HG02884 (cell line): ENCODE data around the gene MALRD1.
"Not testable (repeated sequence)": the region's sequence is repeated elsewhere in the genome, so short reads cannot be mapped to it uniquely, and the experiment has no call there.

ENCODE experiments used
- ATAC-seq: cut with Tn5 transposase; IDR thresholded peaks from one replicate; pipeline ENCODE4 v1.9.1; 2021; ENCODE audit warnings: mild to moderate bottlenecking, moderate library complexity; ENCODE audit not compliant: unreplicated experiment

The MALRD1 gene

DNA sequence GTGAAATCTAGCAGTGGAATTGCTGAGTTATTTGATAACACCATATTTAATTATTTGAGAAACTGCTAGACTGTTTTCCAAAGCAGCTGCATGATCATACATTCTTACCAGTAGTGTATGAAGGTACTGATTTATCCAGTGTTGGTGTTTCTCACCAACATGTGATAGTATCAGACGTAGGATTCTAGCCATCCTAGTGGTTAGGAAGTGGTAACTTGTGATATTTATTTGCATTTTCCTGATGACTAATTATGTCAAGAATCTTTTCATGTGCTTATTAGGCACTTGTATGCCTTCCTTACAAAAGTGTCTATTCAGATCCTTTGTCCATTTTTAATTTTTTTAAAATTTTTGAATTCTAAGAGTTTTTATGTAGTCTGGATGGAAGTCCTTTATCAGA, 713.4 kb downstream of the MALRD1 start:
- ATAC-seq, result no peak

- no peak for ATAC-seq
Observed at GRCh38 chr10:19764111-19764510, 715.5 kb downstream of the MALRD1 start.

GRCh38 chr10:19767876-19768275, 719.3 kb downstream of the MALRD1 start:
- no peak for ATAC-seq

GRCh38 chr10:19769826-19770225, 721.2 kb downstream of the MALRD1 start:
- ATAC-seq, result not testable (repeated sequence)

DNA sequence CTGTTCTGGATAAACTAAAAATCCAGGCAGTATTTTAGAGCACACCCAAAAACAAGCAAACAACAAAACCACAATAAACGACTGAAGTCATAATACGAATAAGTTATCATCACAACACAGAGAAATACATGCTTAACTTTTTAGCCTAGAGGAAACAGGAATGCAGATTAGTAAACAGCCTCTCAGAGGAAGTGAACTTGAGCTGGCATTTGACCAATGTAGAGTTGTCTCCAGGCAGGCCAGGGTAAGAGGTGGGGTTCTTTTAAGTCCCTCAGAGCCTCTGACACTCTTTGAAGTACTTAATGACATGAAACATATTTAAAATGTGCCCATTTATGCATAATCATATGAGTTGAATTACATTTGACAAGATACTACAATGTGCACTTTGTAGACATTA, 724.4 kb downstream of the MALRD1 start:
- ATAC-seq, result no peak

DNA sequence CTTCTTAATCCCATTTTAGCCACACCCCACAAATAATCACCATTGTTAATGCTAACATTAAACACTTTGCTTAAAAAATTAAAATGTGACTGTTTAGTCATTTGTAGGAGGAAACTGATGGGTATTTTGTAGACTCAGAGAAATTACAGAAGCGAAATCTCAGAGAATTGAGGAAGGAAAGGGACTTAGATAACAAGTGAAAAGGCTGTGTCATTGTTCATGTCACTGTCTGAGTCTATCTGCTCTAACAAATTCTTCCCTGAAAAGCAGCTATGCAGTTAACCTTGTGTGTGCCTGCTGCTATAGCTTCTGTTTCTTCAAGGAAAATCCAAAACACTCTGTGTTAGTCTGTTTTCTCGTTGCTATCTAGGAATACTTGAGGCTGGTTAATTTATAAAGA, 726.7 kb downstream of the MALRD1 start:
- no peak for ATAC-seq

- no peak for ATAC-seq
Observed at GRCh38 chr10:19777806-19778205, 729.2 kb downstream of the MALRD1 start.

DNA sequence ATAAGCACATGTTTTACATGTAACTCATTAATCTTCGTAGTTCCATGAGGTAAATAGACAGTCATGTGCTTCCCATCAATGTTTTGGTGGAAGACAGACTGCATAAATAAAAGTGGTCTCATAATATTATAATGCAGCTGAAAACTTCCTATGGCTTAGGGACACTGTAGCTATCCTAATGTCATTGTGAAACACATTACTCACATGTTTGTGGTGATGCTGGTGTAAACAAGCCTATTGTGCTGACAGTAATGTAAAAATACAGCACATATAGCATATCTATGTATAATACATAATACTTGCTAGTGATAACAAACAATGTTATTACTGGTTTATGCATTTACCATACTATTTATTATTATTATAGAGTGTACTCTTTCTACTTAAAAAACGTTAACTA, 730.4 kb downstream of the MALRD1 start:
- ATAC-seq, result no peak

- no peak for ATAC-seq
Observed at GRCh38 chr10:19782430-19783089, 734.0 kb downstream of the MALRD1 start.

DNA sequence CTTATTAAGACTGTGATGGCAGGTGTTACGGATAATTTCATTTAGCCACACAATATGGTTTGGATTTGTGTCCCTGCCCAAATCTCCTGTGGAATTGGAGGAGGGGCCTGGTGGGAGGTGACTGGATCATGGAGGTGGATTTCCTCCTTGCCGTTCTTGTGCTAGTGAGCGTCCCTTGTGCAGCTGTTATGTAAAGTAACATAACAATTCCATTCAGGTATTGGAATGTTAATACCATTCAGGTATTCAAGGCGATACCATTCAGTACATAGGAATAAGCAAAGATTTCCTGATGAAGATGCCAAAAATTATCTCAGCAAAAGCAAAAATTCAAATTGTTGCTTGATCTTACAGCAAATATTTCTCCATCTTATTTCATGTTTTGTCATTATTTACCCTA, 735.1 kb downstream of the MALRD1 start:
- no peak for ATAC-seq
